Mammary epithelial cell (primary cell): Measurements from ENCODE around the gene TMEM125.

Experiments used
- EZH2 ChIP-seq: IDR thresholded peaks from 2 replicates; pipeline ENCODE4 v1.6.1; 2012; ENCODE audit warnings: low read length, inconsistent platforms, borderline replicate concordance
- TF ChIP-seq, protein P1 (sequence below), 2 donors: IDR thresholded peaks in 1 of 2; conservative IDR thresholded peaks in 1 of 2; 2 replicates each; pipeline ENCODE4 v1.5.1; 2011 to 2012; ENCODE audit warnings: inconsistent platforms in 2 of 2, low read length in 2 of 2, mild to moderate bottlenecking in 2 of 2, control low read depth in 1 of 2, low read depth in 1 of 2; ENCODE audit not compliant: insufficient read depth in 1 of 2; ENCODE audit errors: extremely low read depth in 1 of 2

DNA sequence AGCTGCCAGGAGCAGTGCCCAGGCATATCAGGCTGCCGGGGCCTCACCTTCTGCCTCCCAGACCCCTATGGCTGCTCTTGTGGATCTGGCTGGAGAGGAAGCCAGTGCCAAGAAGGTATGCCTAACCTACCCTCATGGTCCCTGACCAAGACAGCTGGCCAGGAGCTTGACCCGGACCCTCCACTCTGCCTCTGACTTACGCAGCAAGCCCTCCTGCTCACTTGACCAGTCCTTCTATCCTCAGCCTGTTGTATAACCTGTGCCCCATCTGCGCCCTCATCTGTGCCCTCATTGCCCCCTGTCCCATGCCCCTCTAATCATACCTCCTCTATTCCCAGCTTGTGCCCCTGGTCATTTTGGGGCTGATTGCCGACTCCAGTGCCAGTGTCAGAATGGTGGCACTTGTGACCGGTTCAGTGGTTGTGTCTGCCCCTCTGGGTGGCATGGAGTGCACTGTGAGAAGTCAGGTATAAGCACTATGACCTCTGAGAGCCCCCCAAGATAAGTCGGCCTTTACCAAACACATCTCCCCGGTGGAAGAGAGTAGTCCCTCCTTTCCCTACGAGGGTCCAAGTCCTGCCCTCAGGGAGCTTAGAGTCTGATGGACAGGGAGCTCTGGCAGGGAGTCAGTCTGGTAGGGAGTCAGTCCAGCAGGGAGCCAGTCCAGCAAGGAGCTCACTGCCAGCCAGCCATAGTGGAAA, 37.8 kb downstream of the TMEM125 start:
- TF ChIP-seq, protein P1, sequence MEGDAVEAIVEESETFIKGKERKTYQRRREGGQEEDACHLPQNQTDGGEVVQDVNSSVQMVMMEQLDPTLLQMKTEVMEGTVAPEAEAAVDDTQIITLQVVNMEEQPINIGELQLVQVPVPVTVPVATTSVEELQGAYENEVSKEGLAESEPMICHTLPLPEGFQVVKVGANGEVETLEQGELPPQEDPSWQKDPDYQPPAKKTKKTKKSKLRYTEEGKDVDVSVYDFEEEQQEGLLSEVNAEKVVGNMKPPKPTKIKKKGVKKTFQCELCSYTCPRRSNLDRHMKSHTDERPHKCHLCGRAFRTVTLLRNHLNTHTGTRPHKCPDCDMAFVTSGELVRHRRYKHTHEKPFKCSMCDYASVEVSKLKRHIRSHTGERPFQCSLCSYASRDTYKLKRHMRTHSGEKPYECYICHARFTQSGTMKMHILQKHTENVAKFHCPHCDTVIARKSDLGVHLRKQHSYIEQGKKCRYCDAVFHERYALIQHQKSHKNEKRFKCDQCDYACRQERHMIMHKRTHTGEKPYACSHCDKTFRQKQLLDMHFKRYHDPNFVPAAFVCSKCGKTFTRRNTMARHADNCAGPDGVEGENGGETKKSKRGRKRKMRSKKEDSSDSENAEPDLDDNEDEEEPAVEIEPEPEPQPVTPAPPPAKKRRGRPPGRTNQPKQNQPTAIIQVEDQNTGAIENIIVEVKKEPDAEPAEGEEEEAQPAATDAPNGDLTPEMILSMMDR (conservative IDR thresholded peaks at IDR 0.05 in 1 of 2, IDR thresholded peaks at IDR 0.05 in 1 of 2; ENCODE audit: extremely low read depth in 1 of 2, insufficient read depth in 1 of 2, low read depth in 1 of 2, low read length in 2 of 2) = no peak
- no peak for TF ChIP-seq EZH2
